Dermis blood vessel endothelial cell (primary cell): ENCODE results near the gene FSTL3. TPM values are rescaled to one million over a fixed set of nuclear protein-coding genes. Genes with fewer than 3 reads are reported as not detected.
"Not testable (repeated sequence)": the region's sequence is repeated elsewhere in the genome, so short reads cannot be mapped to it uniquely, and the experiment has no call there.

ENCODE experiments used
- DNase-seq: peaks from one replicate; pipeline ENCODE4 v3.0.0; 2010
- total RNA-seq: library from RNA; depleted of rRNA; stranded (reverse); fragments of >200 nt; gene quantifications from 2 replicates; pipeline ENCODE4 v1.2.3, GENCODE V29; 2014

The FSTL3 gene
- total RNA-seq, 1 donor from 2014 or later, result 8.8 TPM

DNA sequence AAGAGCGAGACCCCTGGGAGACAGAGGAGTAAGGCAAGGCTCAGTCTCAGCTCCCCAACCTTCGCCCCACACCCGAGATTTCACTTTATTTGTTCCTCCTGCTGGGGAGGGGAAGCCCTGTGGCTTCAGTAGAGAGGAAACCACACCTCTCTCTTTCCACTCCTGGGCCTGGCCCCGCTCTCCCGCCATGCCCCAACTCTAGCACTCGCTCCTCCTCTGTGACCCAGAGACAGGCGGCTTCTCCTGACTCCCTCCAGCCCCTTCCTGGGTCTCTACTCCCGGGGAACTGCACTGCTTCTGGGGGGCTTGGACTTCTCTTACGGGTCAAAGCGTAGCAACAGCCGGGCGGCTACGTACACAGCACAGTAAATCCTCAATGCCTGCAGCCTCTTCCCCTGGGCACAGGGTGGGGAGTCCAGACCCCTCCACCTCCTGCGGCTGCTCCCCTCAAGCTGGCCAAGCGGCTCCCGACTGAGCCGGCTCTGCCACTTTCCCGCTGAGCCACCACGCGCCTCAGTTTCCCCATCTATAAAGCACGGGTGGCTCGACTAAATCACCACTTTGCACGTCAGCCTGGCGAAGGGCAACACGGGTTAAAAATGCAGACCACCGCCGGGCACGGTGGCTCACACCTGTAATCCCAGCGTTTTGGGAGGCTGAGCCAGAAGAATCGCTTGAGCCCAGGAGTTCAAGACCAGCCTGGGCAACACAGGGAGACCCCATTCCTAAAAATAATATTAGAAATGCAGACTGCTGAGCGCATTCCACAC is 14.6 kb upstream of the FSTL3 start:
- peak; percentile 31 for DNase-seq

GRCh38 chr19:662207-662961 is 13.8 kb upstream of the FSTL3 start:
- DNase-seq, result peak; percentile 58

- peak; percentile 95 for DNase-seq
These were observed 13.1 kb upstream of the FSTL3 start, which contains the start of gene RNF126 for GRCh38 chr19:662962-663681. TSS of gene RNF126 (minus strand) at chr19:663214. CDS start at chr19:663121, 93 bp downstream.

DNA sequence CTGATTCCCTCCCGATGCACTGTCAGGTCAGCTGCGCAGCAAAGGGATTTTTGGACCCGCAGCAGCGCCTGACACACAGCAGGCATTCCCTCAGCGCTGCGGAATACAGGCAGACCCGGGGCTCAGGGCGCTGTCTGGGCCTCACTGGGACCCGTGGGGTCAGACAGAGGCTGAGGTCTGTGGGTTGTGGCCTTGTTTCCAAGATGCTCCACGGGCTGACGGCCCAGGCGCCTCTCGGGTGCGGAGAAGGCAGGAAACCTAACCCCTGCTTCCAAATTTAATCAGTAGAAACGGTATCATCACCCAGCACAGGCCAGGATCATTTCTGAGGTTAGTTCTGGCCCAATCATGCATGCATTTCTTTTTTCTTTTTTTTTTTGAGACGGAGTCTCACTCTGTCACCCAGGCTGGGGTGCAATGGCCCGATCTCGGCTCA is 12.5 kb upstream of the FSTL3 start:
- DNase-seq, result no peak

DNA sequence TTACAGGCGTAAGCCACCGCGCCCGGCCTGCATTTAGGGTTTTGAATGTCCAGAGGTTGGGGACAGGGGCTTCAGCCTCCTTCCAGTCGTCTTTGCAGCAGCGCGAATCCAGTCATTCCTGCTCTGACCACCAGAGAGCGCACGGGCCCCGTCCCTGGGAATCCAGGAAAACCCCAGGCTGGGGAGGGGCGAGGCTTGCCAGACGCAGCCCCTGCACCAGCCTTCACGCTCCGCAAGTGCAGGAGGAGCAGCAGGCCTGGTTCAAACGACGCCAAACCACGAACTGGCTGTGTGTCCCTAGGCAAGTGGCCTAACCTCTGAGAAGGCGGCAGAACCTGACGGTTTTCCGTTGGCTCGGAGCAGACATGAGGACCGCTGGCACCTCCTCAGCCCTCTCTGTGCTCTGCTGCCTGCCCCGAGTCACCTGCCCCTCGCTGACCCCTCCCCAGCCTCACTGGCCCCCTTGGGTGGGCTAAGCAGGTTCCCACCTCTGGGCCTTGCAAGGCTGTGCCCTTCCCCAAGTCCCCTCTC is 11.2 kb upstream of the FSTL3 start:
- peak; percentile 87 for DNase-seq

DNA sequence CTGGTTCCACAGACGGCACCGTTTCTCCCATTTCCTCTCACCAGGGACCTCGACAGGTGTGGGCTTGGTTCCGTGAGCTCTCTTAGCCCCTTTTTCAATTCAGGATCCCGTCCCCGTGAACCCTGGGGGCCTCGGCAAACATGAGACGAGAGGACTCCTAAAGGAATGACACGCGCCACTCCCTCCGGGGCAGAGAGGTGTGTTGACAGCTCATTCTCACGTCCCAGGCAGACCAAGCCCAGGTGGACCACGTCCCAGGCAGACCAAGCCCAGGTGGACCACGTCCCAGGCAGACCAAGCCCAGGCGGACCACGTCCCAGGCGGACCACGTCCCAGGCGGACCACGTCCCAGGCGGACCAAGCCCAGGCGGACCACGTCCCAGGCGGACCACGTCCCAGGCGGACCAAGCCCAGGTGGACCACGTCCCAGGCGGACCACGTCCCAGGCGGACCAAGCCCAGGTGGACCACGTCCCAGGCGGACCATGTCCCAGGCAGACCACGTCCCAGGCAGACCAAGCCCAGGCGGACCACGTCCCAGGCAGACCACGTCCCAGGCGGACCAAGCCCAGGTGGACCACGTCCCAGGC is 9.1 kb upstream of the FSTL3 start:
- DNase-seq, result not testable (repeated sequence)

GRCh38 chr19:668675-669434 is 7.3 kb upstream of the FSTL3 start:
- DNase-seq, result not testable (repeated sequence)

DNA sequence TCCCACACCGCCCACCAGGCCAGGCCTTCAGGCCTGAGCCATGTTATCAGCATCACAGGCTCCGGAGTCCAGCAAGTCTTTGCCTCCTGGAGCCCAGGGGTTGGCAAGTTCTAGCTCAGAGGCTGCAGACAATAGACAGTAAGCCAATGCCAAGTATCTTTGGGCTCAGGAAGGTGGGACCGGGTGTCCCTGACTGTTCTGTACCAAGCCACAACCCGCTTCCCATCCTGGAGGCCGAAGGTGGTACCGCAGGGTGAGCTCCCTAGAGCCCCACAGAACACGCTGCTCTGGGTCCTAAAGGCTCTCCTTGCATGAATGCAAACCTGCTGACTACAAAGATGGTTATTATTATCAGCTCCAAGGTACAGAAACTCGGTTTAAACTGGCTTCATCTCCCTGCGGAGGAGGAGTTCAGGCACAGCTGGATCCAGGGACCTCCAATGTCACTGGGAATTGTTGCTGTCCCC is 5.5 kb upstream of the FSTL3 start:
- DNase-seq, result no peak

DNA sequence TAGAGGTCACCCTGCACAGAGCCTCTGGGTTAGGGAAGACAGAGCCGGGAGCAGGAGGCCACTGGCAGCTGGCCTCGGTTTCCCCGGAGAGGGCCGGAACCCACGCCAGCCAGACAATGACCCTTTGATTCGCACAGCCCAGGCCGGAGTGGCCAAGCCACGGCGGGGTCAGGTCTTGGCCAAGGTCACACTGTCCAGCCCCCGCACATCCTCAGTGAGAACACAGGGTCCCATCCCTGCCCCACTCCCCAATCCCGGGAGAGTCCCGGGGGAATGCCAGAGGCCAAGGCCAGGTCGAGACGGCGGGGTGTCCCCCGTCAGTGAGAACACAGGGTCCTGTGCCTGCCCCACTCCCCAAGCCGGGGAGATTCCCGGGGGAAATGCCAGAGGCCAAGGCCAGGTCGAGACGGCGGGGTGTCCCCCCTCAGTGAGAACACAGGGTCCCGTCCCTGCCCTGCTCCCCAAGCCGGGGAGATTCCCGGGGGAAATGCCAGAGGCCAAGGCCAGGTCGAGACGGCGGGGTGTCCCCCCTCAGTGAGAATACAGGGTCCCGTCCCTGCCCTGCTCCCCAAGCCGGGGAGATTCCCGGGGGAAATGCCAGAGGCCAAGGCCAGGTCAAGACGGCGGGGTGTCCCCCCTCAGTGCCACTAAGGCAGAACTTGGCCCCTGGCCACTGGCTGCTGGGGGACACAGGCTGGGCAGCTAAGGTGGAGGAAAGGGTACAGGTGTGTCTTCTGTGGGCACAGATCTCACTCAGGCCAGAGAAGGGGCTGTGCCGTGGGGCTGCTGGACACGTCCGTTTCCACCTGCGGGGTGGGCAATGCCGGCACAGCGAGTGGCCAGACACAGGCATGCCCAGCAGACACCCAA is 1.7 kb upstream of the FSTL3 start:
- DNase-seq, result no peak

DNA sequence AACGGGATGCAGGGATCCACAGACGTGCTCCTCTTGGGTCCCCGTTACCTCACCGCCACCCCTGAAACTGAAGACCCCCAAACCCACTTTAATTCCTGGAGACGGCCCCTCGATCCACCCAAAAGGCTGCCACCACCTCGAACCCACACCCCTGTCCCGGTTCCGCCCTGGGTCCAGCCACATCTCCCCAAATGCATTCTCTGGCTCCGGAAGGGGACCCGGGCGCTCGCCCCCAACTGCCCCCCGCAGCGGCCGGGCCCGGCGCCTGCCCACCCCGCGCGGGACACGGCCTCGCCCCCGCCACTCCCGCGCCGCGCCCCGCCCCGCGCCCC is 219 bp upstream of the FSTL3 start:
- no peak for DNase-seq

DNA sequence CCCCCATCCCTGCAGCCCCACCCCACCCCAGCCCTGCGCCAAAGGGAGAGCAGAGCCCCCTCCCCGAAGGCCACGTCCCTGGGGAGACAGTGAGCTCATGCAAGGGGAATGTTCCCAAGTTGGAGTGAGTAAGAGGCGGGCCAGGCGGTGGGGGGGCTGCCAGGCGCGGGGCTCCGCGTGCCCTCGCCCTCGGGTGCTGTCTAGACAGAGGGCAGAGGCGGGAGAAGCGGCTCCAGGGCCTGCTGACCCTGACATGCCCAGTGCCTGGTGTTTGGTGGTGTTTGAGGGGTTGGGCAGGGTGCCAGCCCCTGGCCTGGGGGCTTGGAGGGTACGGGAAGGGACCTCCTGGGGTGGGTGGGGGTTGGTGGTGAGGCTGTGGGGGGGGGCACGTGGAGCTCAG is 1.0 kb downstream of the FSTL3 start:
- peak; percentile 64 for DNase-seq

- DNase-seq, result no peak
These were observed 1.6 kb downstream of the FSTL3 start for GRCh38 chr19:677601-678436.

DNA sequence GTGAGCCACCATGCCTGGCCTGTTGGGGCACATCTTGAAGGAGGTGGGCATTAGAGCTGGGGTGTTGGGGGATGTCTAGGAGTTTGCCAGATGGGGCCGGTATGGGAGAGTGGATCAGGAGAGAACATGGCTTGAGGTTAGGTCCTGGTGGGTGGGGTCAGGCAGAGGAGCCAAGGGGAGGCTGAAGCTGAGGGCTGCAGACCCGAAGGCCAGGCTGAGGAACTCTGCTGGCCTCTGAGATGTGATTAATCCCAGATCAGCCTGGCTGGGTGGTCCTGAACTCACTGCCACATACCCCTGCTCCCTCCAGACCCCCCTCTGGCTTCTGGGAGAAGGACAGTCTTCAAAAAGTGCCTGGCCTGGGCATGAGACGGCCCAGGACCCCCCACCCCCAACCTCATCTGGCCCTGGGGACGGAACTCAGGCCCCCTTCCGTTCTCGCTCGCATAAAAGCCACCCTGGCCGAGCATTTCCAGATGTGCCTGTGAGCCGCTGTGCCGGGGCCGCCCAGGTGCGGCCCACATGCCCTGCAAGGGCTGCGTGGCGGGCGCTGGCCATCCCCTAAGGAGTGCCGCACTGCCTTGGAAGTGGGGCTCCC is 2.7 kb downstream of the FSTL3 start:
- no peak for DNase-seq

GRCh38 chr19:679418-680286 is 3.5 kb downstream of the FSTL3 start:
- DNase-seq, result peak; percentile 65

- peak; percentile 99 for DNase-seq
These were observed 4.3 kb downstream of the FSTL3 start for GRCh38 chr19:680287-681028.

GRCh38 chr19:681029-682019 is 5.1 kb downstream of the FSTL3 start:
- peak; percentile 97 for DNase-seq
